T-cell (primary cell): ENCODE results near the gene TMX1. TPM values are rescaled to one million over a fixed set of nuclear protein-coding genes. Genes with fewer than 3 reads are reported as not detected.
A peak's percentile ranks its signal among the peaks of the same experiment; 100 is the strongest.

ENCODE experiments used
- ATAC-seq, 4 experiments: fragments of 200-7000 bp in 3 of 4; fragments of 150-1000 bp in 1 of 4; cut with Tn5 transposase; replicated peaks in 1 of 4; 1 replicate in 3 of 4; 2 replicates in 1 of 4; pipeline ENCODE4 v1.10.0; 2021; ENCODE audit warnings: moderate library complexity in 3 of 4, mild to moderate bottlenecking in 2 of 4, moderate number of reproducible peaks in 1 of 4
- CTCF ChIA-PET, 2 donors: fragments of 300-600 bp; sonication (Branson Sonifier 250); formaldehyde crosslinking; loops; one replicate each; lab custom pipeline; 2022; ENCODE audit warnings: antibody characterized with exemption in 2 of 2; lab: Charles Lee
- POLR2A ChIA-PET, 2 donors: fragments of 300-600 bp; sonication (Branson Sonifier 250); formaldehyde crosslinking; loops; one replicate each; lab custom pipeline; 2022; ENCODE audit warnings: antibody characterized with exemption in 2 of 2; lab: Charles Lee
- DNase-seq, 35 experiments: peaks; one replicate each; pipeline versions ENCODE4 v3.0.0 to v3.0.0-alpha.2; 2013 to 2023
- H3K27ac ChIP-seq: one replicate; pipeline ENCODE4 v1.5.1; 2013; ENCODE audit warnings: low read length
- H3K27me3 ChIP-seq, 2 experiments: replicated peaks in 1 of 2; 1 replicate in 1 of 2; 2 replicates in 1 of 2; pipeline versions ENCODE4 v1.6.1 to v1.7.0; 2013; ENCODE audit warnings: low read length in 1 of 2, mixed read lengths in 1 of 2; ENCODE audit not compliant: control insufficient read depth in 2 of 2, insufficient read depth in 2 of 2; ENCODE audit errors: extremely low read depth in 1 of 2
- H3K36me3 ChIP-seq, 2 donors: 1 replicate in 1 of 2; 2 replicates in 1 of 2; pipeline versions ENCODE4 v1.6.1 to v1.7.0; 2013; ENCODE audit warnings: low read length in 1 of 2; ENCODE audit not compliant: control insufficient read depth in 2 of 2, insufficient read depth in 1 of 2; ENCODE audit errors: extremely low read depth in 1 of 2
- H3K4me1 ChIP-seq, 2 experiments: 1 replicate in 1 of 2; 2 replicates in 1 of 2; pipeline versions ENCODE4 v1.6.1 to v1.7.0; 2013; ENCODE audit warnings: low read length in 2 of 2, mixed read lengths in 1 of 2; ENCODE audit not compliant: insufficient read depth in 2 of 2, control insufficient read depth in 1 of 2; ENCODE audit errors: extremely low read depth in 1 of 2
- H3K4me3 ChIP-seq, 2 donors: 1 replicate in 1 of 2; 2 replicates in 1 of 2; pipeline versions ENCODE4 v1.5.1 to v1.7.0; 2013; ENCODE audit warnings: mild to moderate bottlenecking in 2 of 2, low read length in 1 of 2, moderate library complexity in 1 of 2; ENCODE audit not compliant: control insufficient read depth in 1 of 2; ENCODE audit errors: extremely low read depth in 1 of 2
- H3K9me3 ChIP-seq: 2 replicates; pipeline ENCODE4 v1.7.0; 2013
- H3K27ac Mint-ChIP-seq, 2 donors: one replicate each; pipeline ENCODE4 v1.8.0; 2020 to 2021; ENCODE audit warnings: mild to moderate bottlenecking in 2 of 2, mixed read lengths in 2 of 2
- H3K27me3 Mint-ChIP-seq, 2 donors: one replicate each; pipeline ENCODE4 v1.8.0; 2021 to 2022; ENCODE audit warnings: mixed read lengths in 2 of 2
- H3K36me3 Mint-ChIP-seq: one replicate; pipeline ENCODE4 v1.8.0; 2021; ENCODE audit warnings: mixed read lengths
- H3K4me1 Mint-ChIP-seq, 3 donors: one replicate each; pipeline ENCODE4 v1.8.0; 2020 to 2022; ENCODE audit warnings: mixed read lengths in 3 of 3, mild to moderate bottlenecking in 1 of 3
- H3K4me3 Mint-ChIP-seq, 3 donors: one replicate each; pipeline ENCODE4 v1.8.0; 2020 to 2022; ENCODE audit warnings: mild to moderate bottlenecking in 3 of 3, mixed read lengths in 3 of 3, moderate library complexity in 3 of 3
- H3K9me3 Mint-ChIP-seq, 3 donors: one replicate each; pipeline ENCODE4 v1.8.0; 2020 to 2022; ENCODE audit warnings: mixed read lengths in 3 of 3
- WGBS: methylation state at CpG from one replicate; pipeline ENCODE4 v1.1.5; 2013; ENCODE audit warnings: missing lambda C conversion rate; ENCODE audit not compliant: insufficient coverage; 5-methylcytosine and 5-hydroxymethylcytosine counted together
- total RNA-seq, 35 experiments: library from RNA in 6 of 35; stranded (reverse) in 6 of 35; fragments of 120-200 nt in 1 of 35; gene quantifications; one replicate each; pipeline versions ENCODE4 v1.2.1 to v1.2.4 and lab custom pipeline; 2013 to 2026

The TMX1 gene
- total RNA-seq, 5 donors from 2014 or later (not counting 1 experiment from before 2014, with no cell fraction given) = 15.5 to 24.2 (median 22.1) TPM

DNA sequence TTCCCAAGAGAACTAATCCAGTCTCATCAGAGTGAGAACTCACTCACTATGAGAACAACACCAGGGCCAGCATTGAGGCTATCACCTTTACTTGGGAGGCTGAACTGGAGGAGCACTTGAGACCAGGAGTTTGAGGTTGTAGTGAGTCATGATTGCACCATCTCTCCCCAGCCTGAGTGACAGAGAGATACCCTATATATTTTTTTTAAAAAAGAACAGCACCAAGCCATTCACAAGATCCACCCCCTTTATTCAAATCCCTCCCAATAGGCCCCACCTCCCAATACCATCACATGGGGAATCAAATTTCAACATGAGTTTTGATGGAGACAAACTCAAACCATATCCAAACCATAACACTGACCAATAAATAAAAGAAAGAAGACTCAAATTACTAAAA, 3.7 kb upstream of the TMX1 start:
- no peak overlapping the region for H3K4me3 Mint-ChIP-seq
- no peak for ATAC-seq
- no peaks in the 10 kb centered on the region for H3K27me3 Mint-ChIP-seq

DNA sequence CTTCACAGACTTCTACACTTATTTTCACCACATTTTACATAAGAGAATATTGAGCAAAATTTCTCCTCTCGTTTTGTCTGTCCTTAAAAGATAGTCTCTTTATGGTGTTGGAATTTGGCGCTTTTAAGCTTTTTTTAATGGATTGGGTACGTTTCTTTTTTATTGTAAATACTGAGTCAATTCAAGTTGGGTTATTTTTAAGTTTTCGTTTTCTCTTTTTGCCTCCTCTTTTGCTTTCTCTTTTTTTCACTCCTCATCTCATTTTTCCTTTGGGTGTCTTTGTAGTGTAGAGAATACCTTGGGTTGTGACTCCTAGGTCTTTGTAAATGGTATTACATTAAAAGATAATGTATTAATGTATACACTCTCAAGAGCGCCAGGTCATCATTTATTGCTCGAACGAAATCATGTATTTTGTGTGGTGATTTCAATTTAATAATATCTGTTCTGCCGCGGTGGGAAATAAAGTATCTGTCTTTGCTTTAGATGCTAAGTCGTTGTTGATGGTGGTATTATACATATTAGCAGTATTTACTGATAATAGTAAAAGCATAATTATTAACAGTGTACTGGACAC, 845 bp downstream of the TMX1 start:
- CTCF ChIA-PET = no interaction called here

More for the DNA sequence above, 3.7 kb upstream of the TMX1 start:
- no peaks in the 10 kb centered on the region for H3K36me3 Mint-ChIP-seq
- Histone ChIP-seq H3K9me3 (no peaks in the 10 kb centered on the region), H3K4me3 (no peak overlapping the region), H3K27me3 (no peaks in the 10 kb centered on the region), H3K27ac (no peak overlapping the region), H3K36me3 (no peaks in the 10 kb centered on the region), H3K4me1 (peaks cover 4 to 11% of the 10 kb centered on the region in 2 experiments)
- no peaks in the 10 kb centered on the region for H3K9me3 Mint-ChIP-seq
- DNase-seq = no peak
- ChIA-PET POLR2A (interaction anchor here in 1 of 2 donors (0.5 kb wide), 1 partner anchor 488 kb away, joined by 4 read pairs; no protein-coding TSS in a partner anchor), CTCF (no interaction called here)
- no peak overlapping the region for H3K27ac Mint-ChIP-seq
- H3K4me1 Mint-ChIP-seq = peaks cover 3 to 7% (median 6%) of the 10 kb centered on the region in 3 donors

DNA sequence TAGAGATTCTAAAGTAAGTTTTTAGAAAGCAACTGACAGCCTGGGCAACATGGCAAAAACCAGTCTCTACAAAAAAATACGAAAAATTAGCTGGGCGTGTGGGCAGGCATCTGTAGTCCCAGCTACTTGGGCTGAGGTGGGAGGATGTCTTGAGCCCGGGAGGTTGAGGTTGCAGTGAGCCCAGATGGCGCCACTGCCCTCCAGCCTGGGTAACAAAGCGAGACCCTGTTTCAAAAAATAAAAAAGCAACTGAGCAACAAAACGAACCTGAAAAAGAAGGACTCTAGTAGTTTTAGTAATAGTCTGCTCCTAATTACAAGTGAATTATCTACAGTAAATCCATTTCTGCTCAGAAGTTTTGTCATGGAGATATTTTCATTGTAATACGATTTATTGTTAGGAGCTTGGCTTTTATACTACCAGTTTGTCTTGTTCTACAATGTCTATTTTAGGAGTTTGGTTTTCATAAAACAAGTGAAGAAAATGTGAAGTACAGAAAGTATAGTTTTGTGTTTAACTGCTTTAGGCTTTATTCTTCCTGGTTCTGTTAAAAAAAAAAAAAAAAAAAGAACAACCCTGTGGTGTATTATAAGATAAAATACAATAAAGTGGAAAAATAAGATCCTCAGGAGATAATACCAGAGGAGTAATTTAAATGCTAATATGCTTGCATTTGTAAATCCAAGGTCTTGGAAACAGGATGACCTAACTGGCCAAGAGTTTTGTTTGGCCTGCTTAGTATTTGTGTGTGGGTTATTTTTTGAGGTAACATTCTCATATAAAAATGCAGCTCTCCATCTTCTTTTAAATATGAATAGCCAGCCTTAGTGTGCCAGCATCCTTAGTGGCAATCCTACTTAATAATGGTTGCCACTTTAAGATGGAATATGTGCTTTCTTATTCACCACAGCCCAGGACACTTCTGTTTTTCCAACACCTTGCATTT, 2.8 kb downstream of the TMX1 start:
- Mint-ChIP-seq H3K4me1 (peaks cover 28 to 31% (median 31%) of the 10 kb centered on the region in 3 donors), H3K27ac (peak overlapping the region; percentile 6 to 71)
- POLR2A ChIA-PET = interaction anchor here in 1 of 2 donors (0.7 kb wide), 1 partner anchor 20 kb away, joined by 3 read pairs; no protein-coding TSS in a partner anchor

More for the DNA sequence above, 845 bp downstream of the TMX1 start:
- WGBS = no CpG with 5 or more reads among the region's 10 CpGs
- Histone ChIP-seq H3K36me3 (no peaks in the 10 kb centered on the region), H3K4me1 (peaks cover 11 to 24% of the 10 kb centered on the region in 2 experiments), H3K4me3 (peak overlapping the region; percentile 87 to 93), H3K27me3 (no peaks in the 10 kb centered on the region), H3K9me3 (no peaks in the 10 kb centered on the region), H3K27ac (peak overlapping the region; percentile 77)
- Mint-ChIP-seq H3K4me3 (no peak overlapping the region), H3K9me3 (no peaks in the 10 kb centered on the region), H3K4me1 (peaks cover 23 to 27% (median 27%) of the 10 kb centered on the region in 3 donors), H3K27me3 (no peaks in the 10 kb centered on the region), H3K27ac (no peak overlapping the region), H3K36me3 (peaks cover 5% of the 10 kb centered on the region)
- no peak for ATAC-seq
- POLR2A ChIA-PET = no interaction called here
- peak in 1 of 35 experiments; percentile 6 for DNase-seq

DNA sequence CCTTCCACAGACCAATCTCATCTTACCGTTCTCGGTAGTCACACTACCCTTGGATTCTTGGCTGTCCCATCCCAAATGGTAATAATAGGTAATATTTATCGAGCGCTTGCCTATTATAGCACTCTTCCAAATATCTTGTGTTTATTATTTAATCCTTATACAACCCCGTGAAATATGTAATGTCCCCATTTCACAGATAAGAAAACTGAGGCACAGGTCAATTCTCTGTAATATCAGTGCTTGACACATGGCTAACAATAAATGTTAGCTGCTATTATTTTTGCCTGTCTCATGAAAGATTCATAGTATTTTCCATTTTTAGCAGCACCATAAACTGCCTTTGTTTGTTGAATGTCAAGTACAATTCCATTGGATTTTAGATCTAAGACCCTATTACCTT, 4.5 kb downstream of the TMX1 start:
- WGBS = no CpG with 5 or more reads among the region's 5 CpGs
- Histone ChIP-seq H3K36me3 (peaks cover 0 to 16% of the 10 kb centered on the region in 2 donors), H3K27ac (no peak overlapping the region), H3K27me3 (no peaks in the 10 kb centered on the region), H3K4me1 (peaks cover 8 to 23% of the 10 kb centered on the region in 2 experiments), H3K9me3 (no peaks in the 10 kb centered on the region), H3K4me3 (no peak overlapping the region)
- ATAC-seq (no peak), DNase-seq (no peak)
- Mint-ChIP-seq H3K4me3 (no peak overlapping the region), H3K36me3 (peaks cover 23% of the 10 kb centered on the region), H3K27ac (peak overlapping the region in 1 of 2 donors; percentile 36), H3K27me3 (no peaks in the 10 kb centered on the region), H3K4me1 (peaks cover 25 to 28% (median 25%) of the 10 kb centered on the region in 3 donors), H3K9me3 (no peaks in the 10 kb centered on the region)
- POLR2A ChIA-PET = no interaction called here
- CTCF ChIA-PET = no interaction called here

More for the DNA sequence above, 2.8 kb downstream of the TMX1 start:
- ATAC-seq (no peak), DNase-seq (peak in 1 of 35 experiments; percentile 14)
- peaks cover 11 to 27% of the 10 kb centered on the region in 2 experiments for H3K4me1 ChIP-seq
- Mint-ChIP-seq H3K4me3 (peak overlapping the region in 1 of 3 donors; percentile 46), H3K36me3 (peaks cover 9% of the 10 kb centered on the region), H3K9me3 (no peaks in the 10 kb centered on the region), H3K27me3 (no peaks in the 10 kb centered on the region)
- CTCF ChIA-PET = interaction anchor here (0.5 to 0.6 kb wide), 2 partner anchors 18 to 507 kb away, joined by 3 read pairs; no protein-coding TSS in a partner anchor
- no peak overlapping the region for H3K4me3 ChIP-seq
- H3K36me3 ChIP-seq = peaks cover 0 to 3% of the 10 kb centered on the region in 2 donors
- WGBS = no CpG with 5 or more reads among the region's 7 CpGs
- no peak overlapping the region for H3K27ac ChIP-seq
- H3K27me3 ChIP-seq = no peaks in the 10 kb centered on the region
- H3K9me3 ChIP-seq = no peaks in the 10 kb centered on the region

DNA sequence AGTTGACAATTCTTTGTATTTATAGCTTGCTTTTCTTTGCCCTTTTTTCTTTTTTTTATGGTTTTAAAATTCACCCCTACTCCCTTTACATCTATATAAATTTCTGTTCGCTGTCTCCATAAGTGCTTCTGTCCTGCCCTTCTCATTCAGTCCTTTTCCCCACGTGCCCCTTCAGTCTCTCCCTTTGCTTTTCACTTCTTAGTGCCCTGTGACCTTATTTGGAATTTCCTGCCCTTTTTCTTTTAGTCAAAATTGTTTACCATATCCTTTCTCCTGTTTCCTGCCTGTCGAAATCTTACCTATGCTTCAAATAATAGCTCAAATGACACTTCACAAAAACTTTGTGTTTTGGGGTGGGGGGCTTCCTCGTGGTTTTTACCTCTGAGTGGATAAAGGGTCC, 6.0 kb downstream of the TMX1 start:
- Histone ChIP-seq H3K9me3 (no peaks in the 10 kb centered on the region), H3K27ac (no peak overlapping the region), H3K36me3 (peaks cover 6 to 29% of the 10 kb centered on the region in 2 donors), H3K27me3 (no peaks in the 10 kb centered on the region), H3K4me3 (no peak overlapping the region), H3K4me1 (peaks cover 8 to 17% of the 10 kb centered on the region in 2 experiments)
- no peaks in the 10 kb centered on the region for H3K27me3 Mint-ChIP-seq
- no peak for DNase-seq
- H3K36me3 Mint-ChIP-seq = peaks cover 38% of the 10 kb centered on the region
- no peak for ATAC-seq
- H3K27ac Mint-ChIP-seq = peak overlapping the region; percentile 32 to 73
- 68% methylated on average over 2 of the region's 4 CpGs for WGBS
- ChIA-PET CTCF (interaction anchor here in 1 of 2 donors (1.1 kb wide), 1 partner anchor 17 kb away, joined by 4 read pairs; no protein-coding TSS in a partner anchor), POLR2A (interaction anchor here in 1 of 2 donors (0.6 kb wide), 1 partner anchor 29 kb away, joined by 3 read pairs; no protein-coding TSS in a partner anchor)
- no peaks in the 10 kb centered on the region for H3K9me3 Mint-ChIP-seq
- peaks cover 25 to 28% (median 25%) of the 10 kb centered on the region in 3 donors for H3K4me1 Mint-ChIP-seq
- H3K4me3 Mint-ChIP-seq = no peak overlapping the region
